Left colon (tissue), 2 donors: ENCODE measurements around the gene CFAP91. TPM values are rescaled to one million over a fixed set of nuclear protein-coding genes. Genes with fewer than 3 reads are reported as not detected.
"Not testable (repeated sequence)": the region's sequence is repeated elsewhere in the genome, so short reads cannot be mapped to it uniquely, and the experiment has no call there.

ENCODE experiments used
- ATAC-seq: fragments of 200-7000 bp; cut with Tn5 transposase; one replicate; pipeline ENCODE4 v1.9.1; 2020; ENCODE audit warnings: mild to moderate bottlenecking, moderate library complexity
- DNase-seq, 2 donors: peaks; one replicate each; pipeline ENCODE4 v3.0.0-alpha.2; 2020
- intact Hi-C, 2 donors: fragments of 100-400 bp; cut with DNase I in 1 of 2; cut with micrococcal nuclease in 1 of 2; formaldehyde crosslinking; loops; one replicate each; pipeline versions ENCODE4 v1.11.2 to v1.14.0; 2022; cut with DNase I, micrococcal nuclease
- total RNA-seq, 2 donors: library from RNA; stranded (reverse); fragmentation: NEBNext Ultra II Directional; extraction: Animal tissue kit (Norgen Biotek cat#: 25700); gene quantifications; one replicate each; pipeline ENCODE4 v1.2.1, GENCODE V29; 2021
- donor health status: DM: no; HTN: no; CAD: no.
- donor health status: DM: yes; HTN: yes; CAD: no.

CFAP91 gene
- total RNA-seq, 2 donors from 2014 or later, result 0.52 to 1.3 TPM

GRCh38 chr3:119676020-119676419 is 26.8 kb upstream of the CFAP91 start:
- DNase-seq (no peak), ATAC-seq (no peak)
- intact Hi-C loops, result loop anchor here in 1 of 2 donors (10.0 kb wide), 1 partner anchor 181 kb away; the partner anchor contains the start of gene TIMMDC1

GRCh38 chr3:119676771-119677640 is 25.8 kb upstream of the CFAP91 start, which contains the start of gene COX17:
TSS of gene COX17 (minus strand) at chr3:119677406. CDS start at chr3:119677310, 96 bp downstream.
- DNase-seq (peak; percentile 97 to 98), ATAC-seq (peak; percentile 91)
- intact Hi-C loops, result loop anchor here in 1 of 2 donors (10.0 kb wide), 1 partner anchor 182 kb away; the partner anchor contains the start of gene TIMMDC1

GRCh38 chr3:119677641-119677934 is 25.2 kb upstream of the CFAP91 start:
- DNase-seq, result no peak
- ATAC-seq, result no peak
- intact Hi-C loops, result loop anchor here in 1 of 2 donors (10.0 kb wide), 1 partner anchor 183 kb away; the partner anchor contains the start of gene TIMMDC1

GRCh38 chr3:119678209-119678608 is 24.6 kb upstream of the CFAP91 start:
- not testable (repeated sequence) for ATAC-seq, DNase-seq
- intact Hi-C loops, result loop anchor here in 1 of 2 donors (10.0 kb wide), 1 partner anchor 183 kb away; the partner anchor contains the start of gene TIMMDC1

- DNase-seq (no peak), ATAC-seq (no peak)
- intact Hi-C loops, result loop anchor here in 1 of 2 donors (10.0 kb wide), 1 partner anchor 185 kb away; the partner anchor contains the start of gene TIMMDC1
Measured at GRCh38 chr3:119679874-119680273, 22.9 kb upstream of the CFAP91 start.

- no peak for DNase-seq
- intact Hi-C loops, result no loop called here
- ATAC-seq, result no peak
Measured at GRCh38 chr3:119681279-119681678, 21.5 kb upstream of the CFAP91 start.

- no peak for ATAC-seq
- no peak for DNase-seq
- intact Hi-C loops, result no loop called here
Measured at GRCh38 chr3:119683421-119683820, 19.4 kb upstream of the CFAP91 start.

- peak; percentile 48 for ATAC-seq
- intact Hi-C loops, result no loop called here
- no peak for DNase-seq
Measured at GRCh38 chr3:119690043-119690656, 12.7 kb upstream of the CFAP91 start.

GRCh38 chr3:119695480-119695879 is 7.3 kb upstream of the CFAP91 start:
- ATAC-seq (no peak), DNase-seq (no peak)
- intact Hi-C loops, result no loop called here

- intact Hi-C loops, result no loop called here
Measured at GRCh38 chr3:119697394-119697793, 5.4 kb upstream of the CFAP91 start.

GRCh38 chr3:119700269-119700919 is 2.4 kb upstream of the CFAP91 start:
- DNase-seq, result peak in 1 of 2 donors; percentile 46
- peak; percentile 56 for ATAC-seq
- intact Hi-C loops, result no loop called here

More at GRCh38 chr3:119697394-119697793, 5.4 kb upstream of the CFAP91 start:
- no peak for DNase-seq
- ATAC-seq, result no peak

GRCh38 chr3:119700920-119701734 is 1.7 kb upstream of the CFAP91 start:
- no peak for DNase-seq
- intact Hi-C loops, result no loop called here

GRCh38 chr3:119703820-119704531 is 1.2 kb downstream of the CFAP91 start:
- intact Hi-C loops, result no loop called here
- no peak for ATAC-seq

More at GRCh38 chr3:119700920-119701734, 1.7 kb upstream of the CFAP91 start:
- no peak for ATAC-seq

GRCh38 chr3:119715105-119715504 is 12.3 kb downstream of the CFAP91 start:
- DNase-seq (no peak), ATAC-seq (peak; percentile 54)
- intact Hi-C loops, result no loop called here

More at GRCh38 chr3:119703820-119704531, 1.2 kb downstream of the CFAP91 start:
- no peak for DNase-seq

- DNase-seq, result peak; percentile 56 to 80
- intact Hi-C loops, result no loop called here
- peak; percentile 99 for ATAC-seq
Measured at GRCh38 chr3:119716998-119717397, 14.2 kb downstream of the CFAP91 start.

GRCh38 chr3:119717520-119717919 is 14.7 kb downstream of the CFAP91 start:
- DNase-seq (no peak), ATAC-seq (no peak)
- intact Hi-C loops, result no loop called here

GRCh38 chr3:119723022-119723421 is 20.2 kb downstream of the CFAP91 start:
- intact Hi-C loops, result no loop called here
- DNase-seq, result no peak
- ATAC-seq, result no peak

- DNase-seq (no peak), ATAC-seq (no peak)
- intact Hi-C loops, result no loop called here
Measured at GRCh38 chr3:119726909-119727308, 24.1 kb downstream of the CFAP91 start.
